Liver (tissue), 3 donors: Measurements from ENCODE around the gene MYOZ1.

Source experiments
- RAD21 ChIP-seq, 2 donors: IDR thresholded peaks; 2 replicates each; pipeline ENCODE4 v1.6.1; 2016; ENCODE audit warnings: antibody characterized with exemption in 2 of 2, mild to moderate bottlenecking in 2 of 2
- TF ChIP-seq, protein P1 (sequence below): fragments of 150-350 bp; IDR thresholded peaks from 2 replicates; pipeline ENCODE4 v1.5.1; 2017; ENCODE audit warnings: improper control_type of control experiment, low read depth, low read length; ENCODE audit not compliant: missing input control
- donor health status: healthy.
- donor health status: healthy.

DNA sequence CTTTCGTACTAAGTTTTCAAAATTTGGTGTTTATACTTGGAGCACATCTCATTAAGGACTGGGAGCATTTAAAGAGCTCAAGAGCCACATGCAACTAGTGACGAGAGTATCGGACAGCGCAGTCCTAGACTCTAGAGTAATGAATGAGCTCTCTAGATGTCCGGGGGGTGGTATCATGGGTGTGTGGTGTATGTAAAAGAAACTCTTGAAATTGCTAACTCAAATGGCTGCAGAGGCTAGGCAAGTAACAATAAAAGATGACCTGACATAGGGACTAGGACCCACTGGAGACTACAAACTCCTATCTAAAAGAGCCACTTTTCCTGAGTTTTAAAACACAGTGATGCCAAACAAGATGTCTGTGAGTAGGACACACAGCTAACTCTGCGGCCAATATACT lies 14.0 kb downstream of the MYOZ1 start:
- TF ChIP-seq, protein P1, sequence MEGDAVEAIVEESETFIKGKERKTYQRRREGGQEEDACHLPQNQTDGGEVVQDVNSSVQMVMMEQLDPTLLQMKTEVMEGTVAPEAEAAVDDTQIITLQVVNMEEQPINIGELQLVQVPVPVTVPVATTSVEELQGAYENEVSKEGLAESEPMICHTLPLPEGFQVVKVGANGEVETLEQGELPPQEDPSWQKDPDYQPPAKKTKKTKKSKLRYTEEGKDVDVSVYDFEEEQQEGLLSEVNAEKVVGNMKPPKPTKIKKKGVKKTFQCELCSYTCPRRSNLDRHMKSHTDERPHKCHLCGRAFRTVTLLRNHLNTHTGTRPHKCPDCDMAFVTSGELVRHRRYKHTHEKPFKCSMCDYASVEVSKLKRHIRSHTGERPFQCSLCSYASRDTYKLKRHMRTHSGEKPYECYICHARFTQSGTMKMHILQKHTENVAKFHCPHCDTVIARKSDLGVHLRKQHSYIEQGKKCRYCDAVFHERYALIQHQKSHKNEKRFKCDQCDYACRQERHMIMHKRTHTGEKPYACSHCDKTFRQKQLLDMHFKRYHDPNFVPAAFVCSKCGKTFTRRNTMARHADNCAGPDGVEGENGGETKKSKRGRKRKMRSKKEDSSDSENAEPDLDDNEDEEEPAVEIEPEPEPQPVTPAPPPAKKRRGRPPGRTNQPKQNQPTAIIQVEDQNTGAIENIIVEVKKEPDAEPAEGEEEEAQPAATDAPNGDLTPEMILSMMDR = no peak
- no peak for TF ChIP-seq RAD21 (IDR thresholded peaks at IDR 0.05)
